Panc1 (cell line): ENCODE measurements around the gene DLGAP1.

Experiments used
- CTCF ChIP-seq: fragments of 450-650 bp; IDR thresholded peaks from 2 replicates; pipeline ENCODE4 v1.5.1; 2017; ENCODE audit warnings: mild to moderate bottlenecking
- POLR2AphosphoS5 ChIP-seq: IDR thresholded peaks from 2 replicates; pipeline ENCODE4 v1.6.1; 2012; ENCODE audit warnings: mild to moderate bottlenecking, low read depth, low read length, moderate library complexity
- SIN3A ChIP-seq: IDR thresholded peaks from 2 replicates; pipeline ENCODE4 v1.6.1; 2012; ENCODE audit warnings: low read depth, mild to moderate bottlenecking, low read length, moderate library complexity, borderline replicate concordance; ENCODE audit not compliant: insufficient read depth
- TF ChIP-seq, protein P1 (sequence below), 2 experiments: IDR thresholded peaks; 2 replicates each; pipeline ENCODE4 v1.6.1; 2011 to 2012; ENCODE audit warnings: low read depth in 2 of 2, control low read depth in 1 of 2, low read length in 1 of 2, mild to moderate bottlenecking in 1 of 2, moderate library complexity in 1 of 2; ENCODE audit not compliant: insufficient read depth in 1 of 2

DNA sequence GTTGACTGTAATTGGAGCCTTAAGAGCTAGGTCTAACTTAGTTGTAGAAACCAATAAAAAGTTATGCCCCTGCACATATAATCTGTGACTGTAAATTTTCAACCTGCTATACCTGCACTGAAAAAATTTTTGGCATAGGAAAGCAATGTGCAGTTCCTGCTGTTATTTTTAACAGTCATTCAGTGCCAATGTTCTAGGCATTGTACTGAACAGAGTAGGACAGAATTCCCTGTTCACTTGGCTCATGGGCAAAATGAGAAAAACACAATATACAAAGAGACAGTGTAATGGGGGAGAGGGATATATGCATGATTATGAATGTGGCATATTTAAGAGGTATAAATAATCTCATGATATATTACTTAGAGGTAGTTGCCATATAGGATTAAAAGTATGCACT lies 547.2 kb downstream of the DLGAP1 start:
- TF ChIP-seq, protein P1, sequence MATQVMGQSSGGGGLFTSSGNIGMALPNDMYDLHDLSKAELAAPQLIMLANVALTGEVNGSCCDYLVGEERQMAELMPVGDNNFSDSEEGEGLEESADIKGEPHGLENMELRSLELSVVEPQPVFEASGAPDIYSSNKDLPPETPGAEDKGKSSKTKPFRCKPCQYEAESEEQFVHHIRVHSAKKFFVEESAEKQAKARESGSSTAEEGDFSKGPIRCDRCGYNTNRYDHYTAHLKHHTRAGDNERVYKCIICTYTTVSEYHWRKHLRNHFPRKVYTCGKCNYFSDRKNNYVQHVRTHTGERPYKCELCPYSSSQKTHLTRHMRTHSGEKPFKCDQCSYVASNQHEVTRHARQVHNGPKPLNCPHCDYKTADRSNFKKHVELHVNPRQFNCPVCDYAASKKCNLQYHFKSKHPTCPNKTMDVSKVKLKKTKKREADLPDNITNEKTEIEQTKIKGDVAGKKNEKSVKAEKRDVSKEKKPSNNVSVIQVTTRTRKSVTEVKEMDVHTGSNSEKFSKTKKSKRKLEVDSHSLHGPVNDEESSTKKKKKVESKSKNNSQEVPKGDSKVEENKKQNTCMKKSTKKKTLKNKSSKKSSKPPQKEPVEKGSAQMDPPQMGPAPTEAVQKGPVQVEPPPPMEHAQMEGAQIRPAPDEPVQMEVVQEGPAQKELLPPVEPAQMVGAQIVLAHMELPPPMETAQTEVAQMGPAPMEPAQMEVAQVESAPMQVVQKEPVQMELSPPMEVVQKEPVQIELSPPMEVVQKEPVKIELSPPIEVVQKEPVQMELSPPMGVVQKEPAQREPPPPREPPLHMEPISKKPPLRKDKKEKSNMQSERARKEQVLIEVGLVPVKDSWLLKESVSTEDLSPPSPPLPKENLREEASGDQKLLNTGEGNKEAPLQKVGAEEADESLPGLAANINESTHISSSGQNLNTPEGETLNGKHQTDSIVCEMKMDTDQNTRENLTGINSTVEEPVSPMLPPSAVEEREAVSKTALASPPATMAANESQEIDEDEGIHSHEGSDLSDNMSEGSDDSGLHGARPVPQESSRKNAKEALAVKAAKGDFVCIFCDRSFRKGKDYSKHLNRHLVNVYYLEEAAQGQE (IDR thresholded peaks at IDR 0.05; ENCODE audit: insufficient read depth in 1 of 2, low read depth in 2 of 2, low read length in 1 of 2), result no peak
- no peak for TF ChIP-seq POLR2AphosphoS5
- no peak for TF ChIP-seq CTCF
- TF ChIP-seq SIN3A, result no peak
